K562 (cell line): ENCODE data around the gene BNC2. TPM values are rescaled to one million over a fixed set of nuclear protein-coding genes. Genes with fewer than 3 reads are reported as not detected.

ENCODE experiments used
- ATAC-seq: fragments of 200-7000 bp; cut with Tn5 transposase; 3 replicates; pipeline ENCODE4 v1.9.1; 2020; ENCODE audit warnings: moderate library complexity
- BruUV-seq: library from RNA; stranded (reverse); fragments of 400-500 nt; replicated peaks from 2 replicates; lab custom pipeline; 2021; lab: Mats Ljungman, UMichigan
- CTCF ChIA-PET: fragments of 300-600 bp; formaldehyde crosslinking; extraction: SDS; loops from one replicate; lab custom pipeline; 2021; ENCODE audit warnings: low intra/inter-chr PET ratio; lab: Yijun Ruan, JAX
- POLR2A ChIA-PET: fragments of 300-600, 350-650 bp; sonication (Branson Sonifier 250); formaldehyde crosslinking; extraction: SDS; loops from one replicate; lab custom pipeline; 2021; ENCODE audit warnings: antibody characterized with exemption, inconsistent platforms; lab: Yijun Ruan, JAX
- DNase-seq, 4 experiments: peaks; one replicate each; pipeline versions ENCODE4 v3.0.0 to v3.0.0-alpha.2; 2011 to 2018; ENCODE audit warnings: low spot score in 3 of 4, mixed read lengths in 3 of 4; ENCODE audit errors: extremely low read depth in 1 of 4
- FAIRE-seq: peaks from 2 replicates; lab custom pipeline; 2011; peaks lifted over from hg19 to GRCh38; lab: Jason Lieb, UNC
- H2AFZ ChIP-seq: 2 replicates; pipeline ENCODE4 v1.6.0; 2011; ENCODE audit warnings: low read depth, low read length, control low read depth, inconsistent platforms
- H3K27ac ChIP-seq: fragments of 200-600 bp; 3 replicates; pipeline ENCODE4 v1.8.0; 2011; ENCODE audit warnings: low read depth, mild to moderate bottlenecking, control low read depth, inconsistent platforms, low read length, moderate library complexity, mixed read lengths; ENCODE audit errors: extremely low read depth
- H3K27me3 ChIP-seq, 2 experiments: fragments of 300-600 bp in 1 of 2; 2 replicates in 1 of 2; 3 replicates in 1 of 2; pipeline versions ENCODE4 v1.6.0 to v1.8.0; 2011; ENCODE audit warnings: inconsistent platforms in 2 of 2, low read length in 2 of 2, mild to moderate bottlenecking in 1 of 2, mixed read lengths in 1 of 2, moderate library complexity in 1 of 2; ENCODE audit not compliant: control insufficient read depth in 2 of 2, insufficient read depth in 2 of 2
- H3K36me3 ChIP-seq: fragments of 300-600 bp; 3 replicates; pipeline ENCODE4 v1.8.0; 2011; ENCODE audit warnings: mild to moderate bottlenecking, low read length, inconsistent platforms; ENCODE audit not compliant: control insufficient read depth, insufficient read depth
- H3K4me1 ChIP-seq, 2 experiments: fragments of 200-600 bp in 1 of 2; replicated peaks in 1 of 2; 2 replicates in 1 of 2; 3 replicates in 1 of 2; pipeline versions ENCODE4 v1.5.1 to v1.8.0; 2011; ENCODE audit warnings: inconsistent platforms in 2 of 2, low read length in 2 of 2, mild to moderate bottlenecking in 1 of 2, mixed read lengths in 1 of 2, moderate library complexity in 1 of 2; ENCODE audit not compliant: control insufficient read depth in 2 of 2, insufficient read depth in 2 of 2
- H3K4me2 ChIP-seq: 2 replicates; pipeline ENCODE4 v1.6.1; 2011; ENCODE audit warnings: low read length, control low read depth, inconsistent platforms, mixed read lengths; ENCODE audit not compliant: insufficient read depth
- H3K4me3 ChIP-seq: fragments of 200-600 bp; sonication (generic), shearing (Covaris generic); 2 replicates; pipeline ENCODE4 v1.5.1; 2016; ENCODE audit warnings: control low read depth, inconsistent platforms
- H3K79me2 ChIP-seq: fragments of 200-600 bp; 3 replicates; pipeline ENCODE4 v1.8.0; 2011; ENCODE audit warnings: low read length, inconsistent platforms; ENCODE audit not compliant: control insufficient read depth, insufficient read depth
- H3K9ac ChIP-seq, 2 experiments: 2 replicates each; pipeline versions ENCODE4 v1.6.0 to v1.6.1; 2011; ENCODE audit warnings: low read depth in 2 of 2, low read length in 2 of 2, control low read depth in 1 of 2, inconsistent platforms in 1 of 2, mild to moderate bottlenecking in 1 of 2, mixed read lengths in 1 of 2; ENCODE audit not compliant: insufficient read depth in 1 of 2
- H3K9me1 ChIP-seq: one replicate; pipeline ENCODE4 v1.6.0; 2011; ENCODE audit warnings: inconsistent platforms, mild to moderate bottlenecking, low read length, moderate library complexity; ENCODE audit not compliant: control insufficient read depth, insufficient read depth
- H3K9me3 ChIP-seq: replicated peaks from 2 replicates; pipeline ENCODE4 v1.5.1; 2011; ENCODE audit warnings: low read depth, low read length, inconsistent platforms; ENCODE audit not compliant: control insufficient read depth, insufficient read depth
- H4K20me1 ChIP-seq: replicated peaks from 2 replicates; pipeline ENCODE4 v1.6.1; 2011; ENCODE audit warnings: low read length, inconsistent platforms, mixed read lengths; ENCODE audit not compliant: control insufficient read depth, insufficient read depth
- RBFOX2 ChIP-seq: fragments of 200-400 bp; formaldehyde crosslinking; IDR thresholded peaks from 2 replicates; pipeline ENCODE4 v1.6.1; 2017; ENCODE audit warnings: low read depth, mild to moderate bottlenecking, low read length, moderate library complexity
- RBM14 ChIP-seq: fragments of 200-400 bp; formaldehyde crosslinking; IDR thresholded peaks from 2 replicates; pipeline ENCODE4 v1.6.1; 2018; ENCODE audit warnings: low read depth, mild to moderate bottlenecking, low read length, moderate library complexity, borderline replicate concordance; ENCODE audit not compliant: insufficient read depth
- UBTF ChIP-seq, 2 experiments: IDR thresholded peaks; 2 replicates each; pipeline ENCODE4 v1.6.1; 2012; ENCODE audit warnings: improper control_type of control experiment in 2 of 2, low read depth in 2 of 2, low read length in 2 of 2, borderline replicate concordance in 1 of 2
- YBX1 ChIP-seq: fragments of 450-650 bp; IDR thresholded peaks from 2 replicates; pipeline ENCODE4 v1.7.1; 2016; ENCODE audit warnings: mild to moderate bottlenecking
- ZNF311 ChIP-seq: fragments of 250-450 bp; sonication (Bioruptor Pico); IDR thresholded peaks from 2 replicates; pipeline ENCODE4 v1.4.0; 2020; ENCODE audit warnings: mild to moderate bottlenecking, moderate library complexity
- ZNF324 ChIP-seq: fragments of 250-450 bp; sonication (Bioruptor Pico); IDR thresholded peaks from 2 replicates; pipeline ENCODE4 v1.4.0; 2020; ENCODE audit warnings: mild to moderate bottlenecking
- ZNF584 ChIP-seq: fragments of 200-800 bp; sonication (Bioruptor generic); IDR thresholded peaks from 2 replicates; pipeline ENCODE4 v1.6.1; 2016; ENCODE audit warnings: low read depth, mild to moderate bottlenecking, missing genetic modification characterization, missing compliant biosample characterization
- WGBS: fragments of 100-300 bp; shearing (Covaris generic); methylation state at CpG from one replicate; pipeline ENCODE4 v1.1.6; 2016; ENCODE audit warnings: low coverage, mixed read lengths; ENCODE audit not compliant: insufficient coverage; ENCODE audit errors: missing lambda C conversion rate; 5-methylcytosine and 5-hydroxymethylcytosine counted together
- in situ Hi-C: fragments of 300-500 bp; cut with MboI; formaldehyde crosslinking; loops from 4 replicates; pipeline ENCODE4 v1.15.0; 2018; ENCODE audit warnings: inconsistent platforms, mixed read lengths
- intact Hi-C: fragments of 100-400 bp; cut with micrococcal nuclease; formaldehyde crosslinking; loops from 2 replicates; pipeline ENCODE4 v1.14.2; 2022
- polyA plus RNA-seq, 8 experiments: library from polyadenylated mRNA; depleted of rRNA in 4 of 8; stranded (reverse) in 5 of 8; unstranded in 3 of 8; fragments of >200 nt; fragmentation: Nextera tagmentation in 2 of 8; fragmentation: Illumina TruSeq in 1 of 8; extraction: Ambion mirVana in 2 of 8; extraction: Trizol in 1 of 8; gene quantifications; 2 replicates each; pipeline versions ENCODE4 v1.2.1 to v1.2.3, GENCODE V29; 2011 to 2014; ENCODE audit warnings: inconsistent platforms in 1 of 8, missing spikeins in 1 of 8
- total RNA-seq, 7 experiments: library from RNA; depleted of rRNA in 6 of 7; stranded (reverse); fragments of >200 nt in 6 of 7; fragmentation: Illumina TruSeq in 2 of 7; extraction: Trizol in 2 of 7; gene quantifications; 2 replicates each; pipeline versions ENCODE4 v1.2.1 to v1.2.3, GENCODE V29; 2011 to 2021; ENCODE audit warnings: low replicate concordance in 1 of 7
- TF ChIP-seq, protein P1 (sequence below), 2 experiments: fragments of 450-650 bp; IDR thresholded peaks; 2 replicates each; pipeline ENCODE4 v1.6.1; 2016

Gene BNC2
- total and polyA plus RNA-seq, 9 of the 15 experiments (the other 6 are each of a cell fraction or from before 2014, with no cell fraction given): not detected

DNA sequence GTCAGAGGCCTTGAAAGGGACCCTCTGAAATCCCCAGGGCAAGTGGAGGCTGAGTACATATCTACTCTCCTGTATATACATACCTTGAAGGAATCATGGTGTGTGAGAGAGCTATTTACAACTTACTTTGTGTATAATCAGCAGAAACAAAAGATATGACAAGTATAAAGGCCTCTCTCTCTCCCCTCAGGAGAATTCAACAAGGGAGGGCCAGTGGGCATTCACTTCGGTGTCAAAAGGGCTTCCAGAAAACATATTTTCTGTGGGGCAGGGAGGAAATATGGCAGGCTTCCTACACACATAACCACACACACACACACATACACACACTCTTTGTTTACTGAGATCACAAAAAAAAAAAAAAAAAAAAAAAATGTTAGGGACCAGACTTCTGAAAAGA, 181.7 kb downstream of the BNC2 start:
- Histone ChIP-seq H3K36me3 (no peaks in the 10 kb centered on the region), H3K79me2 (no peaks in the 10 kb centered on the region), H3K27me3 (no peaks in the 10 kb centered on the region)
- no peak for TF ChIP-seq ZNF324 (CRISPR knock-in tag)
- TF ChIP-seq RBFOX2: no peak
- TF ChIP-seq, protein P1, sequence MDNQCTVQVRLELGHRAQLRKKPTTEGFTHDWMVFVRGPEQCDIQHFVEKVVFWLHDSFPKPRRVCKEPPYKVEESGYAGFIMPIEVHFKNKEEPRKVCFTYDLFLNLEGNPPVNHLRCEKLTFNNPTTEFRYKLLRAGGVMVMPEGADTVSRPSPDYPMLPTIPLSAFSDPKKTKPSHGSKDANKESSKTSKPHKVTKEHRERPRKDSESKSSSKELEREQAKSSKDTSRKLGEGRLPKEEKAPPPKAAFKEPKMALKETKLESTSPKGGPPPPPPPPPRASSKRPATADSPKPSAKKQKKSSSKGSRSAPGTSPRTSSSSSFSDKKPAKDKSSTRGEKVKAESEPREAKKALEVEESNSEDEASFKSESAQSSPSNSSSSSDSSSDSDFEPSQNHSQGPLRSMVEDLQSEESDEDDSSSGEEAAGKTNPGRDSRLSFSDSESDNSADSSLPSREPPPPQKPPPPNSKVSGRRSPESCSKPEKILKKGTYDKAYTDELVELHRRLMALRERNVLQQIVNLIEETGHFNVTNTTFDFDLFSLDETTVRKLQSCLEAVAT (IDR thresholded peaks at IDR 0.05): no peak
- TF ChIP-seq YBX1: no peak
- TF ChIP-seq ZNF584 (CRISPR knock-in tag): no peak
- TF ChIP-seq RBM14: no peak
- no peak for TF ChIP-seq ZNF311 (CRISPR knock-in tag)
- TF ChIP-seq UBTF (IDR thresholded peaks at IDR 0.05; ENCODE audit: borderline replicate concordance in 1 of 2, low read depth in 2 of 2, low read length in 2 of 2): no peak
- TF ChIP-seq, all 486 proteins: peak for 0
- Histone ChIP-seq H3K27ac (no peak overlapping the region), H3K9me3 (no peaks in the 10 kb centered on the region), H3K9ac (no peak overlapping the region), H3K4me3 (no peak overlapping the region), H3K4me1 (no peaks in the 10 kb centered on the region), H3K9me1 (no peaks in the 10 kb centered on the region), H4K20me1 (no peaks in the 10 kb centered on the region), H3K4me2 (no peak overlapping the region), H2AFZ (no peak overlapping the region)
- 0% methylated on average over 1 of the region's 1 CpG for WGBS
- DNase-seq (no peak), FAIRE-seq (no peak), ATAC-seq (no peak)
- ChIA-PET POLR2A (no interaction called here), CTCF (no interaction called here)
- in situ Hi-C loops: no loop called here
- intact Hi-C loops: no loop called here
- no TSS peak for BruUV-seq
